ENCODE measurements around the gene CACNA2D1. TPM values are rescaled to one million over a fixed set of nuclear protein-coding genes. Genes with fewer than 3 reads are reported as not detected.

The CACNA2D1 gene
- total RNA-seq, 3 donors from 2014 or later (not counting 1 experiment from before 2014, with no cell fraction given), result not detected

GRCh38 chr7:82274681-82275080, 168.9 kb downstream of the CACNA2D1 start:
- DNase-seq, result no peak
- H3K27ac ChIP-seq (ENCODE audit: low read length), result no peak overlapping the region
- no peaks in the 10 kb centered on the region for H3K4me1 Mint-ChIP-seq
- H3K9me3 ChIP-seq (ENCODE audit: control insufficient read depth, insufficient read depth, low read length), result no peaks in the 10 kb centered on the region
- H3K4me1 ChIP-seq (ENCODE audit: control insufficient read depth, insufficient read depth, low read length), result no peaks in the 10 kb centered on the region
- no peak for ATAC-seq
- no peaks in the 10 kb centered on the region for H3K36me3 ChIP-seq (ENCODE audit: control insufficient read depth, insufficient read depth, low read length)
- TF ChIP-seq CTCF (IDR thresholded peaks at IDR 0.05), result no peak
- no peaks in the 10 kb centered on the region for H3K36me3 Mint-ChIP-seq
- intact Hi-C loops (cut with micrococcal nuclease), result no loop called here
- no peaks in the 10 kb centered on the region for H3K27me3 Mint-ChIP-seq (ENCODE audit: low read depth in 2 of 2)
- H3K9me3 Mint-ChIP-seq, result peaks cover 0 to 6% of the 10 kb centered on the region in 2 donors
- H3K27me3 ChIP-seq (ENCODE audit: control insufficient read depth, insufficient read depth, low read length), result no peaks in the 10 kb centered on the region
- H3K4me3 Mint-ChIP-seq, result no peak overlapping the region
- no peak overlapping the region for H3K27ac Mint-ChIP-seq
- H3K4me3 ChIP-seq (ENCODE audit: low read length), result no peak overlapping the region

- H3K4me1 ChIP-seq (ENCODE audit: control insufficient read depth, insufficient read depth, low read length), result no peaks in the 10 kb centered on the region
- H3K27me3 Mint-ChIP-seq (ENCODE audit: low read depth in 2 of 2), result no peaks in the 10 kb centered on the region
- no peak for TF ChIP-seq CTCF (IDR thresholded peaks at IDR 0.05)
- H3K36me3 ChIP-seq (ENCODE audit: control insufficient read depth, insufficient read depth, low read length), result no peaks in the 10 kb centered on the region
- H3K9me3 ChIP-seq (ENCODE audit: control insufficient read depth, insufficient read depth, low read length), result no peaks in the 10 kb centered on the region
- H3K9me3 Mint-ChIP-seq, result peaks cover 4 to 7% of the 10 kb centered on the region in 2 donors
- intact Hi-C loops (cut with micrococcal nuclease), result no loop called here
- ATAC-seq (no peak), DNase-seq (no peak)
- H3K27ac ChIP-seq (ENCODE audit: low read length), result no peak overlapping the region
- no peaks in the 10 kb centered on the region for H3K4me1 Mint-ChIP-seq
- no peak overlapping the region for H3K4me3 ChIP-seq (ENCODE audit: low read length)
- no peak overlapping the region for H3K27ac Mint-ChIP-seq
- no peaks in the 10 kb centered on the region for H3K36me3 Mint-ChIP-seq
- H3K4me3 Mint-ChIP-seq, result no peak overlapping the region
- H3K27me3 ChIP-seq (ENCODE audit: control insufficient read depth, insufficient read depth, low read length), result no peaks in the 10 kb centered on the region
- 84% methylated on average over 3 of the region's 3 CpGs for WGBS (ENCODE audit: insufficient coverage)
These were observed 169.7 kb downstream of the CACNA2D1 start for GRCh38 chr7:82273886-82274285.

GRCh38 chr7:82270870-82271269, 172.7 kb downstream of the CACNA2D1 start:
- no peaks in the 10 kb centered on the region for H3K4me1 Mint-ChIP-seq
- no peak overlapping the region for H3K4me3 Mint-ChIP-seq
- DNase-seq (no peak), ATAC-seq (no peak)
- no peaks in the 10 kb centered on the region for H3K27me3 Mint-ChIP-seq (ENCODE audit: low read depth in 2 of 2)
- H3K36me3 Mint-ChIP-seq, result no peaks in the 10 kb centered on the region
- Histone ChIP-seq H3K4me3 (ENCODE audit: low read length) (no peak overlapping the region), H3K9me3 (ENCODE audit: control insufficient read depth, insufficient read depth, low read length) (no peaks in the 10 kb centered on the region), H3K4me1 (ENCODE audit: control insufficient read depth, insufficient read depth, low read length) (no peaks in the 10 kb centered on the region), H3K27me3 (ENCODE audit: control insufficient read depth, insufficient read depth, low read length) (no peaks in the 10 kb centered on the region), H3K36me3 (ENCODE audit: control insufficient read depth, insufficient read depth, low read length) (no peaks in the 10 kb centered on the region), H3K27ac (ENCODE audit: low read length) (no peak overlapping the region)
- intact Hi-C loops (cut with micrococcal nuclease), result no loop called here
- WGBS (ENCODE audit: insufficient coverage), result 80% methylated on average over 1 of the region's 1 CpG
- TF ChIP-seq CTCF (IDR thresholded peaks at IDR 0.05), result no peak
- H3K27ac Mint-ChIP-seq, result no peak overlapping the region
- H3K9me3 Mint-ChIP-seq, result peaks cover 7% of the 10 kb centered on the region in 2 donors

GRCh38 chr7:82268632-82269031, 174.9 kb downstream of the CACNA2D1 start:
- Mint-ChIP-seq H3K27me3 (ENCODE audit: low read depth in 2 of 2) (no peaks in the 10 kb centered on the region), H3K27ac (no peak overlapping the region), H3K36me3 (no peaks in the 10 kb centered on the region), H3K9me3 (peaks cover 5 to 9% of the 10 kb centered on the region in 2 donors), H3K4me3 (no peak overlapping the region), H3K4me1 (no peaks in the 10 kb centered on the region)
- no peaks in the 10 kb centered on the region for H3K36me3 ChIP-seq (ENCODE audit: control insufficient read depth, insufficient read depth, low read length)
- DNase-seq (no peak), ATAC-seq (no peak)
- intact Hi-C loops (cut with micrococcal nuclease), result no loop called here
- 32% methylated on average over 1 of the region's 1 CpG for WGBS (ENCODE audit: insufficient coverage)
- H3K9me3 ChIP-seq (ENCODE audit: control insufficient read depth, insufficient read depth, low read length), result no peaks in the 10 kb centered on the region
- H3K4me3 ChIP-seq (ENCODE audit: low read length), result no peak overlapping the region
- TF ChIP-seq CTCF (IDR thresholded peaks at IDR 0.05), result no peak
- no peak overlapping the region for H3K27ac ChIP-seq (ENCODE audit: low read length)
- no peaks in the 10 kb centered on the region for H3K4me1 ChIP-seq (ENCODE audit: control insufficient read depth, insufficient read depth, low read length)
- no peaks in the 10 kb centered on the region for H3K27me3 ChIP-seq (ENCODE audit: control insufficient read depth, insufficient read depth, low read length)
